ENCODE data around the gene OSBP2. TPM values are rescaled to one million over a fixed set of nuclear protein-coding genes. Genes with fewer than 3 reads are reported as not detected.

Gene OSBP2
- total RNA-seq, 2 donors from 2014 or later: 2.1 to 2.6 TPM

- intact Hi-C loops (cut with DNase I): no loop called here
- DNase-seq (ENCODE audit: low spot score): no peak
These were observed 199.7 kb downstream of the OSBP2 start for GRCh38 chr22:30894371-30894740.

DNA sequence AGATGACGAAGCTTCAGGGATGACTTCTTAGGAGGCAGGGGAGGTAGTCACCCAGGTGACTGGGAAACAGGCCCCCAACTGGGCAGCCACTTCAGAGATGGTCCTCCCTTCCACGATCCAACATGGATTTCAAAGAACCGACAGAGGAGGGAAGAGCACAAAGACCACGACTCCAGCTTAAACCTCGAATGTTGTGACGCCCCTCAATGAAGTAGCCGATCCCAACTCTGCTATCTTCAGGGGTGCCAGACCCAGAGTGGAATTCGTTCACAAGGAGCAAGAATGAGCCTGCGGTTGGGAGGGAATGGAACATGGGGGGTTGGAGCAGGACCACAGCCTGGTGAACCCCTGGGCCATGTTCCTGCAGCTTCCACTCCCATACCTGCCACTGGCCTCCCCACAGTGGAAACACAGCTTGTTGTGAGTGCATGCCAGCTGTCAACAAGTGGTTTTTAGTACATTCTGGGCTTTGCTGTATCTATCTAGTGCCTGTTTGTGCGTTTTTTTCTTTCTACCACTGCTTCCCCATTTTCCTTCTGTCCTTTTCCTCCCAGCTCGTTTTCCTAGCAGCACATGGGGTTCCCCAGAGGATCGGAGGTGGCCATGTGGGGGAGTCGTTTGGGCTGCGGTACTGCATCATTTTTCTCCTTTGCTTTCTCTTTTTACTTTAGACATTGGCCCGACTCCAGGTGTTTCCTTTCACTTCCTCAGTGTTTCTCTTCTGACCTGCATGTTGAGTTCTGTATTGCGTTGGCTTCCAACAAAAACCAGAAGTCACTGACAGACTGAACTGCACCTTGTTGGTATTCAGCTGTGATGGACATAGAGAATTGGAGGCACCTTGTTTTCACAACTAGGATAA, 208.1 kb downstream of the OSBP2 start:
- intact Hi-C loops (cut with DNase I): no loop called here
- DNase-seq (ENCODE audit: low spot score): no peak

- no peak for DNase-seq (ENCODE audit: low spot score)
These were observed 209.3 kb downstream of the OSBP2 start for GRCh38 chr22:30903876-30904460.

GRCh38 chr22:30905696-30906341, 211.1 kb downstream of the OSBP2 start:
- intact Hi-C loops (cut with DNase I): no loop called here
- no peak for DNase-seq (ENCODE audit: low spot score)

More at GRCh38 chr22:30903876-30904460, 209.3 kb downstream of the OSBP2 start:
- intact Hi-C loops (cut with DNase I): no loop called here

DNA sequence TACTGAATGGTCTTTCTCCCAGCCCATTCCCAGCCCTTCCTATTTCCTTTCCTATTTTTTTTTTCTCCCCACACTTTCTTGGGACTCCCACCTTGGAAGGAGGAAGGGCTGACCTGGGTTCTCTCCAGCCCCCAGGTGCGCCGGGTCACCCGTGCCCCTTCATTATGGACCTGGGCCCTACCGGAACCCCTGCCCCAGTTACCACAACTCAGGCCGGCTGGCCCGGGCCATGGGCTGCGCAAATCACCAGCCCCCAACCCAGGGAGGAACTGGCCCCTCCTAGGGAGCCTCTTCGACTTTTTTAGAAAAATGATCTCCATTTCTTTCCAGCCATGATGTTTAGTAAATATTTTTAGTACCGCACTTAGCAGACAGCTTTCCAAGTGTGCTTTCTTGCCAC, 211.7 kb downstream of the OSBP2 start:
- DNase-seq (ENCODE audit: low spot score): no peak

GRCh38 chr22:30906946-30907345, 212.3 kb downstream of the OSBP2 start:
- no peak for DNase-seq (ENCODE audit: low spot score)

More for the DNA sequence above, 211.7 kb downstream of the OSBP2 start:
- intact Hi-C loops (cut with DNase I): no loop called here

DNA sequence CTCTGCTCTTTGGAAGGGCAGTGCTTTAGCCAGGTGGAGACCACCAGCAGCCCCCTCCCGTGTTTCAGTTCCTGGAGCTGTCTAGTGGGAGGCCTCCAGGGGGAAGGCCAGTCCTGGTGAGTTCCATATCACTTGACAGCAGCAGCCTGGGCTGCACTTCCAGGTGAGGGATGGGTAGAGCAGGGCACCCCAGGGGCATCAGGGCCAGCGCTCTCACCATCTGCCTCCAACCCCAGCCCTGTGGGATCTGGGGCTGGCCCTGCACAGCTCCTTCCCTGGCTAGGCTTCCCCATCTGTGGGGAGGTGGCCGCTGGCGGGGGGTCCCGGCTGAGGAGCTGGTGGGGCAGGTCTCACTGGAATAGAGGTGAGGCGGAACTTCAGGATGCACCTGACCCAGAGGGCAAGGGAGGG, 213.4 kb downstream of the OSBP2 start:
- intact Hi-C loops (cut with DNase I): no loop called here
- no peak for DNase-seq (ENCODE audit: low spot score)

More at GRCh38 chr22:30906946-30907345, 212.3 kb downstream of the OSBP2 start:
- intact Hi-C loops (cut with DNase I): no loop called here

DNA sequence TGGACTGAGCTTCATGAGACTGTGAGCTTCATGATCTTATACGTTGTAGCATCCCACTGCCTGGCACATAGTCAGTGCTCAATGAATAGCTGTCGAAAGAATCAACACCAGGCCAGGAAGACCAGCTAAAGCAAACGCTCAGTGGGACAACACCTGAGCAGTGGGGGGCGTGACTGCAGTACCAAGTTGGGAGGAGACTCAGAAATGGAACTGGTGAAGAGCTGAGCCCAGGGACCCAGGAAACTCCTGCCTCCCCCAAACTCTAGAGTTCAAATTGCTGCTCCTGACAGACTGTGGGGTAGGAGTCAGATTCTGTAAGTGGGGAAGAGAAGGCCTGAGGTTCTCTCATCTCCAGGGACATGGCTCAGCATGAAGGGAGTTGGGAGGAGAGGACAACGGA, 214.6 kb downstream of the OSBP2 start:
- DNase-seq (ENCODE audit: low spot score): no peak
- intact Hi-C loops (cut with DNase I): no loop called here

DNA sequence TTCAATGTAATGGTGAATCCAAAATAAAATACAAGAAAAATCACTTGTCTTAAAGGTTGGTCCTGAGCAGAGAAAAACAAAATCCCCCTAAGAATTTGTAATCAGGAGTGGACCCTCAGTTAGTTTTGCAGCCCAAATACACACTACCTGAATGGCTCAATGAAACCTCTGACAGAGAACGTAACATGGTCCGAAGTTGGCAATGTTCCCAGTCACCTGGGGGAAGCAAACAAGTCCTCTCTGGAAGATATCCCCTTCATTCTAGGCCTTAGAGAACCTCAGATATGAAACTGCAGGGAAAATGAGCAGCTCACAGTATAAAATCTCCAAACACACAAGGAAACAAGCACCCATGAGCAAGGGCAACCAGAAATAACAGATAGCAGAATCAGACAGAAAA, 215.7 kb downstream of the OSBP2 start:
- DNase-seq (ENCODE audit: low spot score): no peak
- intact Hi-C loops (cut with DNase I): loop anchor here (5.0 to 10.0 kb wide), 2 partner anchors 143 to 674 kb away; no protein-coding TSS in a partner anchor

DNA sequence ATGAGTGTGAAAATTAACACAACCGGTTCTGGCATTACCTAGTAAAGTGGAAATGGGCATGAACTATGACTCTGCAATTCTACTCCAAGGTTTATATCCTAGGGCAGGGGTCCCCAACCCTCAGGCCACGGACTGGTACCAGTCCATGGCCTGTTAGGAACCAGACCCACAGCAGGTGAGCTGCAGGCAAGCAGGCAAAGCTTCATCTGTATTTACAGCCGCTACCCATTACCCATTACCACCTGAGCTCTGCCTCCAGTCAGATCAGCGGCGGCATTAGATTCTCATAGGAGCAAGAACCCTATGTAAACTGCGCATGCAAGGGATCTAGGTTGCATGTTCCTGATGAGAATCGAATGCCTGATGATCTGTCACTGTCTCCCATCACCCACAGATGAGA, 224.1 kb downstream of the OSBP2 start:
- intact Hi-C loops (cut with DNase I): loop anchor here in 1 of 2 donors (10.0 kb wide), 1 partner anchor 666 kb away; no protein-coding TSS in a partner anchor
- no peak for DNase-seq (ENCODE audit: low spot score)

GRCh38 chr22:30919973-30920372, 225.3 kb downstream of the OSBP2 start:
- intact Hi-C loops (cut with DNase I): loop anchor here in 1 of 2 donors (10.0 kb wide), 3 partner anchors 155 to 1845 kb away; no protein-coding TSS in a partner anchor
- peak; percentile 64 for DNase-seq (ENCODE audit: low spot score)

DNA sequence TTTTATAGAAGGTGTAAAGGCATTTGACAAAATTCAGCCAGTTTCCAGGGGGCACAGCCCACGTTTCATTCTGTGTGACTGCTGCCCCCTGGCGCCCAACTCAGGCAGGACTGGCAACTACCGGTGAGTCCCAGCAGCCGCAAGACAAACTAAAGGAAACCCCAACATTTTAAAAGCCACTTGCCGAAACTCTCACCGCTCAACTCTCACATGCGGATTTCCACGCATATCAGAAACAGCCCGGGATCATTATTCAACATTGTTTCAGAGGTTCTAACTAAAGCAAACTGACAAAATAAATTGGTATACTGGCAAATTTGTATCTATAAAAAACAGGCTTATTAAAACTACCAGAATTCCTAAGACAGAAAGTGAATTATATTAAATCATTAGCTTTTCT, 225.7 kb downstream of the OSBP2 start:
- peak; percentile 92 for DNase-seq (ENCODE audit: low spot score)
- intact Hi-C loops (cut with DNase I): loop anchor here in 1 of 2 donors (10.0 kb wide), 2 partner anchors 156 to 1844 kb away; no protein-coding TSS in a partner anchor

DNA sequence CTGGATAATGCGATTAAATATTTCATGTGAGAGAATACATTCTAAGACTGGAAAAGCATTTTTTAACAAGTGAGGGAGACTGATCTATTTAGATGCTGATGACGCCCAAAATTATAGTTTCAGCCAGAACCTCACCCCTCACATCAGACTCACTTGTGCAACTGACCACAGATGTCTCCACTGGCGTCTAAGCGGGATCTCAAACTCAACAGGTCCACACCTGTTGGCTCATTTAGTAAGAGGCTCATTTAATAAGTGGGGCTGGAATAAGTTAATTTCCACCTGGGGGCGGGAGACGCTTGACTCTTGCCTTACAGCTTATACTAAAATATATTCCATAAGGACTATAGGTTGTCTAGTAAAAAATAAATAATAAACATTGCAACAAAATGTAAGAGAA, 226.4 kb downstream of the OSBP2 start:
- intact Hi-C loops (cut with DNase I): loop anchor here in 1 of 2 donors (10.0 kb wide), 2 partner anchors 156 to 1844 kb away; no protein-coding TSS in a partner anchor
- DNase-seq (ENCODE audit: low spot score): no peak

- DNase-seq (ENCODE audit: low spot score): peak; percentile 93
- intact Hi-C loops (cut with DNase I): loop anchor here in 1 of 2 donors (10.0 kb wide), 2 partner anchors 157 to 1843 kb away; no protein-coding TSS in a partner anchor
These were observed 227.5 kb downstream of the OSBP2 start for GRCh38 chr22:30922151-30922611.

DNA sequence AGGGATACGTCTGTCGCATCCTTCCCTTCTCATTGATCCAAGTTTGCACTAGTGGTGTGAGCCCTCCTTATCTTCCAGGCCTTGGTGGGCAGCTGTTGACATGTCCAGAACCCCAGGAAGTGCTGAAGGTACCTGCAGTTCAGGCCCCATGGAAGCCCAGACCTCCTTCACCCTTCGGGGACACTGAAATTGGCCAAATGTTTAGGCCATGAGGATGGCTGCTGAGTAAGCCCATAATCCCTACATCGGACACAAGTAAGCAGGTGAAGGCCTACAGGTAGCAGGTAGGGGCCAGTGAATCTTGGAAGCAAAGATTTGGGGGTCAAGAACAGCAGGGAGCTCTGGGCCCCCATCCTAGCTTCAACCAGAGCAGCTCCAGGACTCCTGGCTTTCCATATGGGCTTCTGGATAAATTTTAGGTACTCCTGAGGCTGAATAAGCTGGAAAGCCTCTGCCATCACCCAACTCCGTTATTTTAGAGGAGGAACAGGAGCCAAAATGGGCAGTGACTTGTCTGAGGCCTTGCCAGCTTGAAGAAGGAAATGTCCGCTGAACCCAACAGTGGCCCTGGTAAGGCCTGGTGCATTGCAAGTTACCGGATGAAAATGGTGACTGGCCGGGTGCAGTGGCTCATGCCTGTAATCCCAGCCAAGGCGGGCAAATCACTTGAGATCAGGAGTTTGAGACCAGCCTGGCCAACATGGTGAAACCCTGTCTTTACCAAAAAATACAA, 228.7 kb downstream of the OSBP2 start:
- DNase-seq (ENCODE audit: low spot score): no peak

GRCh38 chr22:30925667-30926066, 231.0 kb downstream of the OSBP2 start:
- peak; percentile 57 for DNase-seq (ENCODE audit: low spot score)
- intact Hi-C loops (cut with DNase I): loop anchor here in 1 of 2 donors (10.0 kb wide), 2 partner anchors 161 to 1839 kb away; no protein-coding TSS in a partner anchor

More for the DNA sequence above, 228.7 kb downstream of the OSBP2 start:
- intact Hi-C loops (cut with DNase I): loop anchor here in 1 of 2 donors (10.0 kb wide), 2 partner anchors 159 to 1841 kb away; no protein-coding TSS in a partner anchor

DNA sequence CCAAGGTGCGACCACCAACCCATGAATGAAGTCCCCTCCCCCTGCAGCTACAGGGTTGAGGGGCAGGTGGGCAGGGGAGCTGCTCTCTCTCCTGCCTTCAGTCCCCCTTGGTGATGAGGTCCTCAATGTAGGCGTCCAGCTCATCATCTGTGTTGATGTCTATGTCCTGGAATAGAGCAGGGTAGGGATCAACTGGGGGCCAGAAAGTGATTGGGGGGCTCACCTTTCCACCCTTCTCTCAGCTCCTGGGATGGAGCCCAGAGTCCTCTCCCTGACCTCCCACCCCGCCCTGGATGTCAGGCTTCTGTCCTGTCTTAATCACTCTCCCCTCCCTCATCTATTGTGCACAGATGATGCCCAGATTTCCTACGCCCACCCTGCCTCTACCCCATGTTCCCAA, 232.0 kb downstream of the OSBP2 start:
- intact Hi-C loops (cut with DNase I): loop anchor here in 1 of 2 donors (10.0 kb wide), 2 partner anchors 162 to 1838 kb away; no protein-coding TSS in a partner anchor
- no peak for DNase-seq (ENCODE audit: low spot score)

DNA sequence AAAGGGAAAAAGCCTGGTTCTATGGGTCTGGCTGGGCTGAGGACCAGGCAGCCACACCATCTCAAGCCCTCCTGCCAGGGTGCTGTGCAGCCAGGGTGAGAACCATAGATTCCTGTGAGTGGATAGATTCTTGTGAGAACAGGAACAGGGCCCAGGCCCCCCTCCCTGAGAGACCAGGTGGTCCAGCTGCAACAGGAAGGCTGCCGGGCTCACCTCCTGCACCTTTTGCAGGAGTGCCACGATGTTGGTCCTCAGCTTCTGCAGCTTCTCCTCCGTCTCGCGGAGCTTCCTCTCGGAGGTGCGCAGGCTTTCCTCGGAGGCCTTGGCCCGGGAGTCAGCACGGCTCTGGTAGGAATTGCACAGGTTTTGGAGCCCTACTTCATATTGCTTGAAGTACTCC, 233.1 kb downstream of the OSBP2 start:
- DNase-seq (ENCODE audit: low spot score): peak; percentile 42
- intact Hi-C loops (cut with DNase I): loop anchor here in 1 of 2 donors (10.0 kb wide), 2 partner anchors 163 to 1837 kb away; no protein-coding TSS in a partner anchor
